B cell (primary cell): ENCODE results near the gene LNX1.

ENCODE experiments used
- CTCF ChIP-seq: fragments of 200-600 bp; IDR thresholded peaks from one replicate; pipeline ENCODE4 v1.8.0; 2022; ENCODE audit warnings: antibody characterized with exemption, mild to moderate bottlenecking
- EZH2 ChIP-seq: IDR thresholded peaks from 2 replicates; pipeline ENCODE4 v1.6.1; 2012; ENCODE audit warnings: borderline replicate concordance, low read depth, mild to moderate bottlenecking, moderate library complexity, low read length; ENCODE audit not compliant: insufficient read depth, poor library complexity, severe bottlenecking

- TF ChIP-seq EZH2 (no peak), CTCF (no peak)
Observed at GRCh38 chr4:53595204-53595603, 3.9 kb upstream of the LNX1 start.
